GM21381 (cell line): Measurements from ENCODE around the gene HS3ST6.
"Not testable (repeated sequence)": the region's sequence is repeated elsewhere in the genome, so short reads cannot be mapped to it uniquely, and the experiment has no call there.

ENCODE experiments used
- ATAC-seq: cut with Tn5 transposase; IDR thresholded peaks from one replicate; pipeline ENCODE4 v1.9.1; 2021; ENCODE audit warnings: mild to moderate bottlenecking, moderate library complexity; ENCODE audit not compliant: unreplicated experiment

Gene HS3ST6

GRCh38 chr16:1884155-1884760, 34.0 kb downstream of the HS3ST6 start:
- ATAC-seq = no peak

- not testable (repeated sequence) for ATAC-seq
These were observed 37.0 kb downstream of the HS3ST6 start for GRCh38 chr16:1881172-1881571.

GRCh38 chr16:1879477-1879876, 38.7 kb downstream of the HS3ST6 start:
- ATAC-seq = no peak

- ATAC-seq = no peak
These were observed 40.0 kb downstream of the HS3ST6 start for GRCh38 chr16:1878256-1878655.

- ATAC-seq = no peak
These were observed 40.4 kb downstream of the HS3ST6 start for GRCh38 chr16:1877804-1878203.

GRCh38 chr16:1877089-1877488, 41.1 kb downstream of the HS3ST6 start:
- ATAC-seq = no peak

GRCh38 chr16:1876468-1876867, 41.7 kb downstream of the HS3ST6 start:
- no peak for ATAC-seq

- ATAC-seq = not testable (repeated sequence)
These were observed 42.1 kb downstream of the HS3ST6 start for GRCh38 chr16:1876066-1876465.

GRCh38 chr16:1874854-1875253, 43.4 kb downstream of the HS3ST6 start:
- ATAC-seq = no peak

- no peak for ATAC-seq
These were observed 46.1 kb downstream of the HS3ST6 start, which contains the start of gene MEIOB for GRCh38 chr16:1871974-1872635. Gene MEIOB, minus strand, starts transcription at chr16:1872164. Its CDS starts 3,989 bp downstream, at chr16:1868175.

GRCh38 chr16:1870365-1871082, 47.7 kb downstream of the HS3ST6 start:
- ATAC-seq = no peak

- no peak for ATAC-seq
These were observed 52.1 kb downstream of the HS3ST6 start for GRCh38 chr16:1865902-1866690.

- ATAC-seq = no peak
These were observed 54.3 kb downstream of the HS3ST6 start for GRCh38 chr16:1863681-1864460.

- no peak for ATAC-seq
These were observed 55.8 kb downstream of the HS3ST6 start for GRCh38 chr16:1862394-1862793.

- no peak for ATAC-seq
These were observed 56.5 kb downstream of the HS3ST6 start for GRCh38 chr16:1861730-1862129.
